A549 (cell line): ENCODE measurements around the gene WDR35.

Source experiments
- CBX2 ChIP-seq: fragments of 200-600 bp; sonication (generic); IDR thresholded peaks from 2 replicates; pipeline ENCODE4 v1.6.1; 2016; ENCODE audit warnings: low read depth, mild to moderate bottlenecking, borderline replicate concordance
- CTCF ChIP-seq: fragments of >200 bp; sonication (Bioruptor Twin); formaldehyde crosslinking; IDR thresholded peaks from 3 replicates; pipeline ENCODE4 v1.5.1; 2016
- HDAC2 ChIP-seq: fragments of 200-600 bp; sonication (generic); IDR thresholded peaks from 2 replicates; pipeline ENCODE4 v1.6.1; 2016
- HES2 ChIP-seq: fragments of >200 bp; sonication (Bioruptor Twin); formaldehyde crosslinking; IDR thresholded peaks from 2 replicates; pipeline ENCODE4 v1.6.1; 2016
- HMGXB4 ChIP-seq: fragments of 250-450 bp; sonication (Bioruptor Pico); IDR thresholded peaks from 2 replicates; pipeline ENCODE4 v1.5.0; 2021; ENCODE audit warnings: mild to moderate bottlenecking, moderate library complexity, borderline replicate concordance
- MAX ChIP-seq: IDR thresholded peaks from 2 replicates; pipeline ENCODE4 v1.6.1; 2012
- POLR2A ChIP-seq: IDR thresholded peaks from 2 replicates; pipeline ENCODE4 v1.6.1; 2012; ENCODE audit warnings: mild to moderate bottlenecking, low read length
- SREBF2 ChIP-seq: fragments of 450-650 bp; IDR thresholded peaks from 2 replicates; pipeline ENCODE4 v1.6.1; 2014; ENCODE audit warnings: mild to moderate bottlenecking, moderate library complexity
- USF2 ChIP-seq: fragments of 450-650 bp; IDR thresholded peaks from 2 replicates; pipeline ENCODE4 v1.6.1; 2014; ENCODE audit warnings: antibody characterized with exemption

- TF ChIP-seq POLR2A (no peak), MAX (no peak), HES2 (no peak), HDAC2 (no peak), HMGXB4 (CRISPR knock-in tag) (no peak), USF2 (no peak), CTCF (no peak), SREBF2 (no peak), CBX2 (no peak)
Measured at GRCh38 chr2:19870792-19871191, 119.1 kb downstream of the WDR35 start.
